ENCODE data around the gene KLHL1. TPM values are rescaled to one million over a fixed set of nuclear protein-coding genes. Genes with fewer than 3 reads are reported as not detected.

KLHL1 gene
- total and polyA plus RNA-seq, 2 of the 4 experiments (the other 2 are of a cell fraction): not detected

DNA sequence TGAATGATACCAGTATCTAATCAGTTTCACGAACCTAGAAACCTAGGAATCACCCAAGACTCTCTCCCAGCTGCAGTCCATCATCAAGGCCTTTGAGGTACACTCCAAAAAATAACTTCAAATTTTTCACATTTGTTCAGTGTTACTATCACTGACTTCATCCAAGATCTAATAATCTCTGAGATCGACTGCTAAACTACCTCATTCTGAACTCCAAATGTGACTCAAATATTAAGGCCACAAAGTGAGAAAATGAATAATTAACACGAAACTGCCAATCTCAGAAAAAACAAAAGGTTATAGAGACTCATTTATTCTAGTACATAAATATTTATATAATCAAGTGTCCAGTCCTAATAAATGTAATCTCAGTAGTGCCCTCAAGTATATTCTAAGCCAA is 430.9 kb downstream of the KLHL1 start:
- TF ChIP-seq BHLHE40 (IDR thresholded peaks at IDR 0.05; ENCODE audit: low read depth, low read length): no peak
- no peak for TF ChIP-seq SMC3 (IDR thresholded peaks at IDR 0.05; ENCODE audit: low read depth, low read length)
- no peak for TF ChIP-seq NFE2L2 (IDR thresholded peaks at IDR 0.05; ENCODE audit: low read depth, low read length)
- TF ChIP-seq CHD1 (IDR thresholded peaks at IDR 0.05; ENCODE audit: low read depth, low read length): no peak
- TF ChIP-seq, protein P1, sequence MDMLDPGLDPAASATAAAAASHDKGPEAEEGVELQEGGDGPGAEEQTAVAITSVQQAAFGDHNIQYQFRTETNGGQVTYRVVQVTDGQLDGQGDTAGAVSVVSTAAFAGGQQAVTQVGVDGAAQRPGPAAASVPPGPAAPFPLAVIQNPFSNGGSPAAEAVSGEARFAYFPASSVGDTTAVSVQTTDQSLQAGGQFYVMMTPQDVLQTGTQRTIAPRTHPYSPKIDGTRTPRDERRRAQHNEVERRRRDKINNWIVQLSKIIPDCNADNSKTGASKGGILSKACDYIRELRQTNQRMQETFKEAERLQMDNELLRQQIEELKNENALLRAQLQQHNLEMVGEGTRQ (IDR thresholded peaks at IDR 0.05; ENCODE audit: low read depth, low read length): no peak
- TF ChIP-seq RCOR1 (IDR thresholded peaks at IDR 0.05; ENCODE audit: insufficient replicate concordance, low read length): no peak
- TF ChIP-seq CEBPB (IDR thresholded peaks at IDR 0.05; ENCODE audit: low read depth, low read length): no peak
- TF ChIP-seq FOS (IDR thresholded peaks at IDR 0.05; ENCODE audit: low read depth, low read length): no peak
- no peak for TF ChIP-seq MAZ (IDR thresholded peaks at IDR 0.05; ENCODE audit: borderline replicate concordance, low read depth, low read length)
- TF ChIP-seq MXI1 (IDR thresholded peaks at IDR 0.05; ENCODE audit: borderline replicate concordance, low read depth, low read length): no peak
- TF ChIP-seq RAD21 (IDR thresholded peaks at IDR 0.05; ENCODE audit: low read length): no peak
- Histone ChIP-seq H4K91ac (ENCODE audit: insufficient read depth, low read depth, low read length) (no peak overlapping the region), H3K36me3 (ENCODE audit: control insufficient read depth, insufficient read depth, low read length) (no peaks in the 10 kb centered on the region), H3K4ac (ENCODE audit: low read depth, low read length) (no peak overlapping the region), H2BK20ac (ENCODE audit: low read depth, low read length) (no peak overlapping the region), H3K4me3 (ENCODE audit: insufficient read depth, low read depth, low read length) (no peak overlapping the region), H3K4me1 (ENCODE audit: control insufficient read depth, insufficient read depth, low read length) (no peaks in the 10 kb centered on the region), H2BK5ac (ENCODE audit: low read depth, low read length, poor library complexity, severe bottlenecking) (no peak overlapping the region), H3K9me3 (ENCODE audit: control insufficient read depth, insufficient read depth, low read length) (no peaks in the 10 kb centered on the region), H3K14ac (replicated peaks; ENCODE audit: low read depth, low read length) (no peak overlapping the region), H3K9ac (ENCODE audit: low read depth, low read length) (no peak overlapping the region), H2BK15ac (ENCODE audit: low read depth, low read length) (no peak overlapping the region), H3K79me1 (ENCODE audit: low read depth in 1 of 2, low read length in 2 of 2) (no peaks in the 10 kb centered on the region), H2AK5ac (ENCODE audit: low read depth, low read length) (no peak overlapping the region), H2AFZ (replicated peaks; ENCODE audit: low read length, poor library complexity) (no peak overlapping the region), H3K27me3 (ENCODE audit: control insufficient read depth, insufficient read depth, low read length) (no peaks in the 10 kb centered on the region), H3K18ac (ENCODE audit: low read depth, low read length) (no peak overlapping the region), H4K8ac (ENCODE audit: low read depth in 2 of 2, low read length in 2 of 2) (no peak overlapping the region), H2AK9ac (replicated peaks; ENCODE audit: low read depth, low read length, poor library complexity) (no peak overlapping the region), H3K56ac (ENCODE audit: extremely low read depth, insufficient read depth, low read length) (no peak overlapping the region), H4K5ac (ENCODE audit: low read depth, low read length) (no peak overlapping the region), H3K23ac (ENCODE audit: low read depth, low read length) (no peak overlapping the region), H3K9me1 (ENCODE audit: insufficient read depth, low read length) (no peaks in the 10 kb centered on the region), H3K27ac (ENCODE audit: insufficient read depth, low read length) (no peak overlapping the region), H2BK120ac (ENCODE audit: low read depth, low read length) (no peak overlapping the region), H4K20me1 (ENCODE audit: insufficient read depth, low read length) (no peaks in the 10 kb centered on the region), H3K4me2 (ENCODE audit: low read depth, low read length) (no peak overlapping the region)
- WGBS, 2 experiments (ENCODE audit: extremely low coverage in 2 of 2, insufficient read length in 1 of 2): no CpG with 5 or more reads among the region's 3 CpGs
- POLR2A ChIA-PET (ENCODE audit: unreplicated experiment): no interaction called here
- CTCF ChIA-PET: no interaction called here
- intact Hi-C loops (cut with micrococcal nuclease) (no loop called here), dilution Hi-C loops (cut with HindIII; ENCODE audit: low sequenced_read_pairs, unreplicated experiment) (no loop called here), in situ Hi-C loops (cut with MboI; ENCODE audit: low sequenced_read_pairs) (no loop called here)
- ATAC-seq (ENCODE audit: low read depth) (no peak), DNase-seq (no peak)
- no TSS peak for BruUV-seq (replicated peaks)
